Esophagus squamous epithelium (tissue), 4 donors: ENCODE results near the gene DNALI1.

ENCODE experiments used
- POLR2A ChIP-seq, 4 donors: fragments of 450-650 bp; IDR thresholded peaks; one replicate each; pipeline ENCODE4 v1.6.1; 2017; ENCODE audit warnings: antibody characterized with exemption in 4 of 4, mild to moderate bottlenecking in 4 of 4, moderate library complexity in 3 of 4
- TF ChIP-seq, protein P1 (sequence below), 6 experiments: fragments of 450-650 bp in 4 of 6; fragments of 200-600 bp in 2 of 6; sonication (generic) in 2 of 6; IDR thresholded peaks; one replicate each; pipeline ENCODE4 v1.5.1; 2016 to 2019; ENCODE audit warnings: antibody characterized with exemption in 6 of 6, mild to moderate bottlenecking in 4 of 6, moderate library complexity in 4 of 6

DNA sequence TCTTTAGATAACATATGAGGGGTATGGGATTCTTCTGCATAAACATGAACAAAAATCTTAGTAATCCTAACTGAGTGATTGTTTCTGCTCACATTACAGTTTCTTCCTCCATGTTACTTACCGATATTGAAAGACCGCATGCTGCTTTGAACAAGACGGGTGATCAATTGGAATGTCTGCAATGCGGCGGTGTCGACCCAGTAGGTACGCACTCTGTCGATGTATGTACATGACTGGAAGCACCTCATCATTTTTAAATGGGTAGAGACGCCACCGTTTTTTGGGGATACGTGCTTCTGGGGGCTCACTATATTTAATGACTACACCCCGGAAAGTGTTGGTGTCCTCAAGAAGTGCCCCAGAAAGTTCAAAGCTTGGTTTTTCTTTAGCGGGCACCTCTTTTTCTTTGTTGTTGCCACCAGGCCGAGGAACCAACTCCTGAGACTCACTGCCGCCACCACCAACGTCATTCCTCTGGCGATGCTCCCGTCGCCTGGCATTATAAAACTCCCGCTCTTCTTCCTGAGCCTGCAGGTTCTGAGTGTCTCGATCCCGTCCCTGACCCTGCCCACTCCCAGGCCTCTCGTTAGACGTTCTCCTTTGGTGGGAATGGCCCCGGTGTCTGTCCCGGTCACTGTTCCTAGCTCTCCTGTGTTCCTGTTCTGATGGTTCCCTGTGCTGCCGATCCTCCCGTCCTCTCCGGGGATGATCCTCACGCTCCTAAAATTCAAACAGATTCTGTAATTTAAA is 16.5 kb upstream of the DNALI1 start:
- no peak for TF ChIP-seq POLR2A (IDR thresholded peaks at IDR 0.05)
- TF ChIP-seq, protein P1, sequence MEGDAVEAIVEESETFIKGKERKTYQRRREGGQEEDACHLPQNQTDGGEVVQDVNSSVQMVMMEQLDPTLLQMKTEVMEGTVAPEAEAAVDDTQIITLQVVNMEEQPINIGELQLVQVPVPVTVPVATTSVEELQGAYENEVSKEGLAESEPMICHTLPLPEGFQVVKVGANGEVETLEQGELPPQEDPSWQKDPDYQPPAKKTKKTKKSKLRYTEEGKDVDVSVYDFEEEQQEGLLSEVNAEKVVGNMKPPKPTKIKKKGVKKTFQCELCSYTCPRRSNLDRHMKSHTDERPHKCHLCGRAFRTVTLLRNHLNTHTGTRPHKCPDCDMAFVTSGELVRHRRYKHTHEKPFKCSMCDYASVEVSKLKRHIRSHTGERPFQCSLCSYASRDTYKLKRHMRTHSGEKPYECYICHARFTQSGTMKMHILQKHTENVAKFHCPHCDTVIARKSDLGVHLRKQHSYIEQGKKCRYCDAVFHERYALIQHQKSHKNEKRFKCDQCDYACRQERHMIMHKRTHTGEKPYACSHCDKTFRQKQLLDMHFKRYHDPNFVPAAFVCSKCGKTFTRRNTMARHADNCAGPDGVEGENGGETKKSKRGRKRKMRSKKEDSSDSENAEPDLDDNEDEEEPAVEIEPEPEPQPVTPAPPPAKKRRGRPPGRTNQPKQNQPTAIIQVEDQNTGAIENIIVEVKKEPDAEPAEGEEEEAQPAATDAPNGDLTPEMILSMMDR (IDR thresholded peaks at IDR 0.05), result no peak
